SU-DHL-6 (cell line): ENCODE measurements around the gene RRP9.

Experiments used
- H2AFZ ChIP-seq: fragments of 200-600 bp; sonication (generic); 2 replicates; pipeline ENCODE4 v1.6.1; 2014; ENCODE audit warnings: low read depth, mild to moderate bottlenecking, moderate library complexity, mixed read lengths, antibody characterized with exemption, low read length; ENCODE audit not compliant: severe bottlenecking
- H3F3A ChIP-seq: fragments of 200-600 bp; shearing (Covaris generic); 2 replicates; pipeline ENCODE4 v1.6.0; 2016; ENCODE audit warnings: antibody characterized with exemption, mild to moderate bottlenecking; ENCODE audit not compliant: insufficient read depth
- H3K27ac ChIP-seq: fragments of 200-600 bp; sonication (generic); 2 replicates; pipeline ENCODE4 v1.5.1; 2016; ENCODE audit warnings: low read depth, mild to moderate bottlenecking, low read length, moderate library complexity, mixed read lengths
- H3K27me3 ChIP-seq: fragments of 200-600 bp; sonication (generic), shearing (Covaris generic); 2 replicates; pipeline ENCODE4 v1.6.0; 2014; ENCODE audit warnings: mild to moderate bottlenecking, low read length
- H3K36me3 ChIP-seq: fragments of 200-600 bp; sonication (generic); 2 replicates; pipeline ENCODE4 v1.6.1; 2014; ENCODE audit warnings: mild to moderate bottlenecking, low read length, mixed read lengths
- H3K4me2 ChIP-seq: fragments of 300-600, 200-600 bp; shearing (Covaris generic), sonication (generic); 2 replicates; pipeline ENCODE4 v1.6.0; 2014; ENCODE audit warnings: low read length, low read depth, mild to moderate bottlenecking; ENCODE audit not compliant: poor library complexity, severe bottlenecking
- H3K4me3 ChIP-seq: fragments of 200-600 bp; sonication (generic); 2 replicates; pipeline ENCODE4 v1.5.1; 2014; ENCODE audit warnings: antibody characterized with exemption, low read length, mild to moderate bottlenecking, mixed read lengths; ENCODE audit not compliant: insufficient read depth, poor library complexity, severe bottlenecking
- H3K79me2 ChIP-seq: fragments of 200-600 bp; sonication (generic); 2 replicates; pipeline ENCODE4 v1.6.1; 2014; ENCODE audit warnings: mild to moderate bottlenecking, low read length, moderate library complexity; ENCODE audit not compliant: insufficient read depth
- H3K9ac ChIP-seq: fragments of 200-600 bp; sonication (generic); 2 replicates; pipeline ENCODE4 v1.7.0; 2014; ENCODE audit warnings: mild to moderate bottlenecking, low read length
- H3K9me2 ChIP-seq: fragments of 200-600 bp; sonication (generic); replicated peaks from 2 replicates; pipeline ENCODE4 v1.6.1; 2014; ENCODE audit warnings: low read length; ENCODE audit not compliant: insufficient read depth
- H3K9me3 ChIP-seq: fragments of 200-600 bp; sonication (generic); 2 replicates; pipeline ENCODE4 v1.6.1; 2014; ENCODE audit warnings: low read length, mixed read lengths; ENCODE audit not compliant: insufficient read depth
- H4K20me1 ChIP-seq: fragments of 200-600 bp; sonication (generic); 2 replicates; pipeline ENCODE4 v1.6.1; 2014; ENCODE audit warnings: low read depth, mild to moderate bottlenecking, antibody characterized with exemption, low read length, moderate library complexity, mixed read lengths
- CTCF ChIP-seq: fragments of 200-600 bp; sonication (generic); IDR thresholded peaks from one replicate; pipeline ENCODE4 v1.5.1; 2017; ENCODE audit warnings: antibody characterized with exemption, mild to moderate bottlenecking, low read length, moderate library complexity; ENCODE audit not compliant: insufficient read depth, poor library complexity, severe bottlenecking
- EZH2phosphoT487 ChIP-seq: fragments of 200-600 bp; sonication (generic), shearing (Covaris generic); conservative IDR thresholded peaks from 2 replicates; pipeline ENCODE4 v1.6.1; 2018; ENCODE audit warnings: mild to moderate bottlenecking, antibody characterized with exemption, low read length, moderate library complexity, mixed read lengths

Gene RRP9

GRCh38 chr3:51960386-51960785, 18.7 kb upstream of the RRP9 start:
- no peak overlapping the region for H3K27ac ChIP-seq
- H3K27me3 ChIP-seq = no peaks in the 10 kb centered on the region
- H3K36me3 ChIP-seq = no peaks in the 10 kb centered on the region
- no peaks in the 10 kb centered on the region for H4K20me1 ChIP-seq
- no peak overlapping the region for H2AFZ ChIP-seq
- H3K4me3 ChIP-seq = no peak overlapping the region
- H3K9ac ChIP-seq = no peak overlapping the region
- H3K4me2 ChIP-seq = no peak overlapping the region
- TF ChIP-seq CTCF = no peak
- no peaks in the 10 kb centered on the region for H3F3A ChIP-seq
- H3K9me3 ChIP-seq = no peaks in the 10 kb centered on the region
- H3K9me2 ChIP-seq = no peaks in the 10 kb centered on the region
- no peaks in the 10 kb centered on the region for H3K79me2 ChIP-seq

- Histone ChIP-seq H2AFZ (no peak overlapping the region), H3F3A (no peaks in the 10 kb centered on the region), H3K36me3 (no peaks in the 10 kb centered on the region), H3K9me2 (no peaks in the 10 kb centered on the region), H3K4me2 (no peak overlapping the region), H3K9ac (no peak overlapping the region), H3K4me3 (no peak overlapping the region), H3K9me3 (no peaks in the 10 kb centered on the region), H3K79me2 (no peaks in the 10 kb centered on the region), H3K27ac (no peak overlapping the region), H4K20me1 (no peaks in the 10 kb centered on the region), H3K27me3 (no peaks in the 10 kb centered on the region)
- TF ChIP-seq CTCF (no peak), EZH2phosphoT487 (no peak)
These were observed 17.9 kb upstream of the RRP9 start for GRCh38 chr3:51959651-51960050.

- Histone ChIP-seq H3K79me2 (no peaks in the 10 kb centered on the region), H3K4me2 (no peak overlapping the region), H2AFZ (no peak overlapping the region), H4K20me1 (no peaks in the 10 kb centered on the region), H3K9me3 (no peaks in the 10 kb centered on the region), H3K27me3 (no peaks in the 10 kb centered on the region), H3K4me3 (no peak overlapping the region), H3K36me3 (no peaks in the 10 kb centered on the region), H3F3A (no peaks in the 10 kb centered on the region), H3K9me2 (no peaks in the 10 kb centered on the region), H3K27ac (no peak overlapping the region), H3K9ac (no peak overlapping the region)
- TF ChIP-seq CTCF (no peak), EZH2phosphoT487 (no peak)
These were observed 17.2 kb upstream of the RRP9 start for GRCh38 chr3:51958603-51959521.
